GM12873 (cell line): Measurements from ENCODE around the gene SMIM20.

Experiments used
- CTCF ChIP-seq: IDR thresholded peaks from 2 replicates; pipeline ENCODE4 v1.5.1; 2012; ENCODE audit warnings: low read depth, mild to moderate bottlenecking, moderate library complexity, low read length, control low read depth; ENCODE audit not compliant: insufficient read depth; ENCODE audit errors: missing control alignments

SMIM20 gene

DNA sequence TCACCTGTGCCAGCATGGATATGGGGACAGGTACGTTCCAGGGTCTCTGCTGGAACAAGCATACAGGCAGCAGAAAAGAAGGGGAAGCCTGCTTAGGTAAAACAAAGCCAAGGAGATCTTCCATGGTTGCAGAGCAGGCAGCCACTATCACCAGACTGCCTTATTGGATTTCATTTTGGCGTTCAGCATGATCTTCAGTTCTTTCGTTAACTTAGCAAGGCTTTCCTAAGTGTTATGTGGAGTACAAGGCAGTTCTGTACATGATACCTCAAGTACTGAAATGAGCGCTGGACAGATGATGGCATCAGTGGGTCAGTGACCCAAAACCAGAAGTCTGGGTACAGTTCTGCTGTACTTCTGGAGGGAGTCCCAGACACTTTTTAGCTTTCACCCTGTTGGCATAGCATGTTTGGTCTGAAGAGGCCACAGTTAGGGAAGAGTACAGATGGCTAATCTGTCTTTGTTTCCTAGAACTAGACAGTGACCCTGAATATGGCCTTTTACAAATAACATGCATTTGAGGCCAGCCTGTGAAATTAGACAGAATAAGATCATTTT lies 8.9 kb downstream of the SMIM20 start:
- TF ChIP-seq CTCF = no peak

- no peak for TF ChIP-seq CTCF
Measured at GRCh38 chr4:25923745-25924144, 9.7 kb downstream of the SMIM20 start.

- TF ChIP-seq CTCF = peak; percentile 66
Measured at GRCh38 chr4:25925486-25926201, 11.6 kb downstream of the SMIM20 start.

DNA sequence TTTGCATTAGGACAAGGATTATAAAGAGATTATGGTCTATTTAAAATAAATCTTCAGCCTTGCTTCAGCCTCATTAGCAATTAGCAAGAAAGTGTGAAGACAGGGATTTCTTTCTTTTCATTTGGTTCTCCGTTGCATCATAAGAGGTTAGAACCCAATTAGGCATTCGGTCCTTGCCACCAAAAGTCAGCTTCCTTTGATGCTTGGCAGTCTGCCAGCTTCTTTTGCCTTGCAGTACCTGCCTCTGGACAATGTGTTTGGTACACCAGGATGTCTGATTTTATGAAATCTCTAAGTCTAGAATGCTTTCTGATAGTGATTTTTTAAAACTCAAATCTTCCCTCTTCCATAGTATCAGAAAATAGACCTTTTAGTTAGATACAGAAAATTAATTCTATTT lies 12.4 kb downstream of the SMIM20 start:
- TF ChIP-seq CTCF = no peak

GRCh38 chr4:25927361-25928195 lies 13.6 kb downstream of the SMIM20 start:
- TF ChIP-seq CTCF = no peak

GRCh38 chr4:25928379-25929297 lies 14.6 kb downstream of the SMIM20 start:
- TF ChIP-seq CTCF = no peak
